ENCODE results near the gene MSL2. TPM values are rescaled to one million over a fixed set of nuclear protein-coding genes. Genes with fewer than 3 reads are reported as not detected.
"Not testable (repeated sequence)": the region's sequence is repeated elsewhere in the genome, so short reads cannot be mapped to it uniquely, and the experiment has no call there.

The MSL2 gene, protein sequence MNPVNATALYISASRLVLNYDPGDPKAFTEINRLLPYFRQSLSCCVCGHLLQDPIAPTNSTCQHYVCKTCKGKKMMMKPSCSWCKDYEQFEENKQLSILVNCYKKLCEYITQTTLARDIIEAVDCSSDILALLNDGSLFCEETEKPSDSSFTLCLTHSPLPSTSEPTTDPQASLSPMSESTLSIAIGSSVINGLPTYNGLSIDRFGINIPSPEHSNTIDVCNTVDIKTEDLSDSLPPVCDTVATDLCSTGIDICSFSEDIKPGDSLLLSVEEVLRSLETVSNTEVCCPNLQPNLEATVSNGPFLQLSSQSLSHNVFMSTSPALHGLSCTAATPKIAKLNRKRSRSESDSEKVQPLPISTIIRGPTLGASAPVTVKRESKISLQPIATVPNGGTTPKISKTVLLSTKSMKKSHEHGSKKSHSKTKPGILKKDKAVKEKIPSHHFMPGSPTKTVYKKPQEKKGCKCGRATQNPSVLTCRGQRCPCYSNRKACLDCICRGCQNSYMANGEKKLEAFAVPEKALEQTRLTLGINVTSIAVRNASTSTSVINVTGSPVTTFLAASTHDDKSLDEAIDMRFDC
- 10 to 100 TPM; 43.0 to 55.0 TPM for total RNA-seq

DNA sequence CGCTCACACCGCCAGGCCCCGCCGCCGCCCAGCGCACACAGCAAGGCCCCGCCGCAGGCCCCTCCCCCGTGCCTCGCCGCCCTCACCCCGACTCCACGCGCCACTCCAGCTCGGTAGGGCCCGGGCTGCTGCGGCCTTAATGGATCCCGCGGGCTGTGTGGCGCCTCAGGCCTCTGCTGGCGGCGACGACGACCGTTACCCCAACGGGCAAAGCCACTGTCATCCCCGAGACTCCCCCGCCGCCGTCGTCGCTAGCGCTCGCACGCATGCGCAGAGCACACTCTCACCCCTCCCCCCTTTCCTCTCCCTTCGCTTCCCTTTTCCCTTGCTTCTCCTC is at the start of gene MSL2:
Gene MSL2, minus strand, starts transcription at position 272 of the 337 bp plus-strand sequence. CDS start 1,222 bp downstream, outside the sequence.
- Mint-ChIP-seq H3K9me3 (no peaks in the 10 kb centered on the region), H3K36me3 (ENCODE audit: low read depth) (peaks cover 58% of the 10 kb centered on the region), H3K4me3 (peak within 1 kb of the TSS; percentile 94), H3K27me3 (no peaks in the 10 kb centered on the region), H3K4me1 (peaks cover 14% of the 10 kb centered on the region), H3K27ac (peak within 1 kb of the TSS; percentile 99)
- ATAC-seq (replicated peaks): peak; percentile 50

DNA sequence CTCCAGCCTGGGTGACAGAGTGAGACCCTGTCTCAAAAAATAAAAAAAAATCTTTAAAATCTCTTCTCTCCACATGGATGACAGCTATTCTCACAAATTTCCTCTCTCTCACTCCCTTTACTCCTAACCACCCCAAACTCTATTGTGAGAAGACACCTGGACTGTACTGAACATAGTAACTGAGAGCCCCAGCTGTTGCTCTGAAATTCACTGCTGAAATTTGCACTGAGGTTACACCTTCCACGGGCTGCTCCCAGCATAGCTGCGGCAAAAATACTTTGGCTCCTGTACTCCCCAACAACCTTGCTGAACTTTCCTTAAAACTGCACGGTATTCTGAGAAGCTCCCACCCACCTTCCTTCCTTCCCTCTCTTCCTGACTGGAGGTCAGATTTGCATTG is 49.6 kb upstream of the MSL2 start:
- Mint-ChIP-seq H3K27ac (no peak overlapping the region), H3K4me3 (no peak overlapping the region), H3K27me3 (peaks cover 7% of the 10 kb centered on the region), H3K36me3 (ENCODE audit: low read depth) (no peaks in the 10 kb centered on the region), H3K4me1 (peaks cover 8% of the 10 kb centered on the region), H3K9me3 (no peaks in the 10 kb centered on the region)
- no peak for ATAC-seq (replicated peaks)

DNA sequence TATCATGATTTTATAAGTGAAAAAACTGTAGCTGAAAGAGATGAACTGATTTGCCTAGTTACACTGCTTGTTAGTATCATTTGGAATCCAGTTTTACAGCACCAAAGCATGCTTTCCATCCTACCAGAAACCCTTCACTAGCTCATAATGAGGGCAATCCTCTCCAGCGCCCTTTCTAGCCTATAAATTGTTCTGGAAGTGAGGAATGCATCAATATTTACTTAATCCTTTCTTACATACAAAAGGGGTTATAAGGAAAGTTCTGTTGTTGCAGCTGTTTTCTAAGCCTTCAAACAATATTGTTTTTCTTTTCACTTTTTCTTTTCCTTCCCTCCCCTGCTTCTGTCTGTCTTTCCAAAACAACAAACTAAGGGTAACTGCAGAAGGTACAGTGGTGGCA is 43.0 kb upstream of the MSL2 start:
- Mint-ChIP-seq H3K36me3 (ENCODE audit: low read depth) (no peaks in the 10 kb centered on the region), H3K9me3 (no peaks in the 10 kb centered on the region), H3K27me3 (peaks cover 7% of the 10 kb centered on the region), H3K4me3 (no peak overlapping the region), H3K4me1 (no peaks in the 10 kb centered on the region), H3K27ac (no peak overlapping the region)
- no peak for ATAC-seq (replicated peaks)

DNA sequence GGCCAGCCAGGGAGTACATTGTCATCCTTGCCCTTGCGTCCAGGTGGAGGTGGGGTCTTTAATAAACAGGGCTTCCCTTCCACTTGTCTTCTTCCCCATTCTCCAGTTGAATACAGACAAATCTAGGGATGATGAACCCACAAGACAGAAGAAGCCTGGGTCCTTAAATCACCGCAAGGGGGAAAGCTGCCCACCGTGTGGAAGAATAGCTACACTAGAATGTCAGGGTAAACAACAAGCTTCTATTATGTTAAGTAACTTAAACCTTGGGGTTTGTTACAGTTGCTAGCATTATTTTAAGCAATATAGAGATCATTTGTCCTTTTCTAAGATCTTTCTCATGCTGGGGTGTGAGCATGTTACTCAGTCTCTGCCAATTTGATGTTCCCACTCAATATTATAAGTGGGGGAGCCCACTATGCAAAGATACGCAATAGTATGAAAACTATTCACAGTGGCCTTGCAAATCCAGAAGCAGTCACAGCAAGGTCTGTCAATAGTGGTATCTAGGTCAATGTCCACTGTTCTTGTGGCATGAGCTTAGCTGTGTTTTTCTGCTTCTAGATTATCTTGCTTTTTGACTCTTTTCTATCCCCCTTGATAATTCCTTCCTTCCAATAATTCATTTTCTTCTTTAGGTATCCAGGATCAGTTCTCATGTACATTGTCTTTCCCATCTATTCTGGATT is 42.0 kb upstream of the MSL2 start:
- no peak for ATAC-seq (replicated peaks)
- Mint-ChIP-seq H3K4me3 (no peak overlapping the region), H3K4me1 (no peaks in the 10 kb centered on the region), H3K27ac (no peak overlapping the region), H3K27me3 (peaks cover 7% of the 10 kb centered on the region), H3K36me3 (ENCODE audit: low read depth) (no peaks in the 10 kb centered on the region), H3K9me3 (no peaks in the 10 kb centered on the region)

DNA sequence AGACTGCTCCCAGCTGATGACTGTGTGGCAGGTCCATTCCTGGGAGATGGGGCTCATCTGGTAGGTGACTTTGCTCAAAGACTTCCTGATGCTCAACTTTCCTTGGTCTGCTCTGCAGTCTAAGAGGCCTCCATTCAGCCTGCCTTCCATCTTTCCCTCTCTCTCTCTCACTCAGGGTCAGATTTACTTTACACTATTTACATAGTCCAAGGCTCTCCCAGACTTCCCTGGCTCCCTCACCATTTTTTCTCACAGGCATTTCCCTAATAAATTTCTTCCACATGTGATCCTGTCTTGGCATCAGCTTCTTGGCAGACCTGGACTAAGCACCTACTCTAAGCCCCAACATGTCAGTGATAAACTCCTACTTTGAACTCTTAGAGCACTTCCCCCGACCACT is 41.0 kb upstream of the MSL2 start:
- ATAC-seq (replicated peaks): no peak
- no peaks in the 10 kb centered on the region for H3K36me3 Mint-ChIP-seq (ENCODE audit: low read depth)
- no peaks in the 10 kb centered on the region for H3K4me1 Mint-ChIP-seq
- no peaks in the 10 kb centered on the region for H3K9me3 Mint-ChIP-seq
- H3K27me3 Mint-ChIP-seq: peaks cover 7% of the 10 kb centered on the region
- H3K4me3 Mint-ChIP-seq: no peak overlapping the region
- no peak overlapping the region for H3K27ac Mint-ChIP-seq

DNA sequence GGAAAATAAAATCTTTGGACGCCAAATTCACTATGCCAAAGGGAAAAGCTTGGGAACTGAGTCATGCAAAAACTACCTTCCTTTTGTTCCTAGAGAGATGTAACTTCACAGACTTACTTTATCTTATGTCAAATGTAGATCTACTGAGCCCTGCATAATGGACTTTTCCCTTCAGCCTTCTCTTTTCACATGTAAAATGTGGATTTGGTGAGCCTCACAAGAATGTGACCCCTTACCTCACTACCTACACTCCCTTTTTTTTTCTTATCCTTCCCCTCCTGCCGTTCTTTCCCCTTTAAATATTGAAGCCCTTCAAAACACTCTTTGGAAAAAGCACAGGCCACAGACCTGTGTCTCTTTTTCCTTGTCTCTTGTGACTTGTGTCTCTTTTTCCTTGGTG is 40.0 kb upstream of the MSL2 start:
- Mint-ChIP-seq H3K9me3 (no peaks in the 10 kb centered on the region), H3K4me3 (no peak overlapping the region), H3K27ac (no peak overlapping the region), H3K27me3 (no peaks in the 10 kb centered on the region), H3K4me1 (no peaks in the 10 kb centered on the region), H3K36me3 (ENCODE audit: low read depth) (no peaks in the 10 kb centered on the region)
- ATAC-seq (replicated peaks): no peak

DNA sequence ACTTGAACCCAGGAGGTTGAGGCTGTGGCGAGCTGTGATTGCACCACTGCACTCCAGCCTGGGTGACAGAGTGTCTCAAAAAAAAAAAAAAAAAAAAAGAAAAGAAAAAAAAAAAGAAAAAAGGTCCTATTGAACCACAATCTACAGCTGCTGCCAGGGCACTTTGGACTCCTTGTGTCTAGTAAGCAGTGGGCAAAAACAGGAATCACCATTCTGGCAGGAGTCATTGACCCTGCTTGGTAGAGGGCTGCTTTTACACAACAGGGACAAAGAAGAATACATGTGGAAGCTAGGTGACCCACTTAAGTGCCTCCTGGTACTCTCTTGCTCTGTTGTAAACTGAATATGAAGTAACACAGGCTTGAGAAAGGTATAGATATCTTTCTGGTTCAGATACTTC is 39.4 kb upstream of the MSL2 start:
- Mint-ChIP-seq H3K27ac (no peak overlapping the region), H3K4me1 (no peaks in the 10 kb centered on the region), H3K36me3 (ENCODE audit: low read depth) (no peaks in the 10 kb centered on the region), H3K9me3 (no peaks in the 10 kb centered on the region), H3K27me3 (no peaks in the 10 kb centered on the region), H3K4me3 (no peak overlapping the region)
- no peak for ATAC-seq (replicated peaks)

DNA sequence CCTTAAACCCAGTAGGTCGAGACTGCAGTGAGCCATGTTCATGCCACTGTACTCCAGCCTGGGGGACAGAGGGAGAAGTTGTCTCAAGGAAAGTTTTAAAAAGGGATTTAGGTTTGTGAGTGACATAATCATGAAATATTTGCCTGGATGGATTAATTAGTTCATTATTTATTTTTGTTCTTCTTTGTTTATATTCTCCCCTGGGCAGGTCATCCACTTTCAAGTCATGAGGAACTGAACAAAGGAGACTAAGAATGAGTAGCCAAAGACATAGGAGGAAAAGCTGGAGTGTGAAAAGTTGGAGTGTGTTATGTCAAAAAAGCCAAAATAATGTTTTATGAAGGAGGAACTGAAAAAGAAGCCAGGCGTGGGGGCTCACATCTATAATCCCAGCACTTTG is 36.3 kb upstream of the MSL2 start:
- Mint-ChIP-seq H3K27ac (no peak overlapping the region), H3K4me3 (no peak overlapping the region), H3K9me3 (no peaks in the 10 kb centered on the region), H3K36me3 (ENCODE audit: low read depth) (no peaks in the 10 kb centered on the region), H3K4me1 (no peaks in the 10 kb centered on the region), H3K27me3 (no peaks in the 10 kb centered on the region)
- ATAC-seq (replicated peaks): no peak

DNA sequence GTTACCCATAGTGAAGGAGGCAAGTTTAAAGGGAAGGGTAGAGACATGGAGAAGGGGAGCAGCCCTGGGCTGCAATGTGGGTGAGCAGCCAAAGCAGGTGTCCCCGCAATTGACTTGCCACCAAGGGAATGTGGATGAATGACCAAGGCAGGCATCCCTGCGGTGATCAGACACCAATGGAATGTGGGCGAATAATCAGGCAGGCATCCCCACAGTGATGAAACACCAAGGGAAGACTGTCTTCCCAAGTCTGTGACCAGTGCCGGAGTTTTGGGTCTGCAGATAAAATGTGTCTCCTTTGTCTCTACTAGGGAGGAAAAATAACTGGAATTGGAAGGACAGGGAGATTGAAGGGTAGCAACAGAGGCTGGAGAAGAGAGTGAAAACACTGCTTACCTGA is 26.6 kb upstream of the MSL2 start:
- not testable (repeated sequence) for H3K27ac Mint-ChIP-seq; H3K4me3 Mint-ChIP-seq; H3K9me3 Mint-ChIP-seq; H3K36me3 Mint-ChIP-seq (ENCODE audit: low read depth); H3K4me1 Mint-ChIP-seq; ATAC-seq (replicated peaks)
- H3K27me3 Mint-ChIP-seq: peaks cover 17% of the 10 kb centered on the region

DNA sequence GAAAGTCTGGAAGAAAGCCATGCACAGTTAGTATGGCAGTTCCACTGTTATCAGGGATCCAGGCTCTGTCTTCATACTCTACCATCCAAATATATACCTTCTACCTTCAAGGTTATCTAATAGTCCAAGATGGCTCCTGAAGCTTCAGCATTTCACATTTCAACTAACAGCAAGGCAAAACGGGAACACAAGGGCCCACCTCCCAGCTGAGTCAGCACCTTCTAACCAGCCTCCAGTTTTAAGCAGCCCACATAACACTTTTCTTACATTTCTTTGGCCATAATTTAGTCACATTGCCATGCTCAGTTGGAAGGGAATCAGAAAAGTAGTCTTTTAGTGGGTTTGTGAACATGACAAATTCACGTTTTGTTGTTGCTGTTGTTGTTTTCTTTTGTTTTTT is 15.4 kb upstream of the MSL2 start:
- no peaks in the 10 kb centered on the region for H3K36me3 Mint-ChIP-seq (ENCODE audit: low read depth)
- no peak overlapping the region for H3K4me3 Mint-ChIP-seq
- peaks cover 3% of the 10 kb centered on the region for H3K4me1 Mint-ChIP-seq
- no peak overlapping the region for H3K27ac Mint-ChIP-seq
- ATAC-seq (replicated peaks): no peak
- H3K27me3 Mint-ChIP-seq: peaks cover 25% of the 10 kb centered on the region
- H3K9me3 Mint-ChIP-seq: no peaks in the 10 kb centered on the region

DNA sequence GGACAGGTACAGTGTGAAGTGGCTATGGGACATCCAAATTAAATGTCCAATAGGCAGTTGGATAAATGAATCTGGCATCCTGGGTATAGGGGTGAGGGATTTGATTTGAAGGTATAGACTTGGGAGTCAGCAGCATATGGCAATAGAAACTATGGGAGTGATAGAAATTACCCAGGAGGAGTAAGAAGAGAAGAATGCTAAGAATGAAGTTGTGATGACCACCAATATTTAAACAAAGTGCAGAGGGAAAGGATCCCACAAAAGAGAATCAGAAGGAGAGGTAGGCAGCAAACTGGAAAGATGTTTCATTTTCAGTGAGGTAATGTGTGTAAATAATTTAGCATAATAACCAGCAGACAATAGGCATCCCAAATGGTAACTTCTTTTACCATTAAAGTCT is 13.8 kb upstream of the MSL2 start:
- Mint-ChIP-seq H3K27ac (no peak overlapping the region), H3K4me3 (no peak overlapping the region), H3K27me3 (peaks cover 25% of the 10 kb centered on the region), H3K4me1 (peaks cover 3% of the 10 kb centered on the region), H3K9me3 (no peaks in the 10 kb centered on the region), H3K36me3 (ENCODE audit: low read depth) (no peaks in the 10 kb centered on the region)
- no peak for ATAC-seq (replicated peaks)

DNA sequence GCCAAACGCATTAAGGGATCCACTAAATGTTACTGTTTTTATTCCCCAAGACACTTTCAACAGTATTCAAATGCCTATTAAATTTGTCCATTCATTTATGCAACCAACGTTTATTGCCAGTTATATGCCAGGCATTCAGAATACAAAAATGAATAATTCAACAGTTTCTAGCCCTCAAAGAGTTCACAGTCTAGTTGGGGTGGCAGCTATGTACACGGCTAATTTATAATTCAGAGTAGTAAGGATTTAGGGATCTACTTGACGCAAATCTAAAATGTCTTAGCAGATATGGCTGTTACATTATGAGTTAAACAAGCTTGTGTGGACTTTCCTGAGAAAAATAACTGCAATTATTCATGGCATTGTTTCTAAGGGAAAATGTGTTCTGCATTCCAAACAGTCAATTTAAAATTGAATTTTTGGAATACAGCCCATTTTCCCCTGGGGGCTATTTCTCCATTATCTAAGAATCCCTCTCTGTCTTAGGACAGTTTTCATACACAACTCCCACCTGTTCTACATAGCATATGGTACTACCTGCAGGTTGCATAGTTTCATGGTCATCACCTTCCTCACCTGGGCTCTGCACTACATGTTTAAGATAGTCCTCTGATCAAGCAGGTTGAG is 11.5 kb upstream of the MSL2 start:
- Mint-ChIP-seq H3K4me1 (no peaks in the 10 kb centered on the region), H3K4me3 (no peak overlapping the region), H3K27me3 (peaks cover 23% of the 10 kb centered on the region), H3K36me3 (ENCODE audit: low read depth) (no peaks in the 10 kb centered on the region), H3K27ac (no peak overlapping the region), H3K9me3 (no peaks in the 10 kb centered on the region)
- no peak for ATAC-seq (replicated peaks)

DNA sequence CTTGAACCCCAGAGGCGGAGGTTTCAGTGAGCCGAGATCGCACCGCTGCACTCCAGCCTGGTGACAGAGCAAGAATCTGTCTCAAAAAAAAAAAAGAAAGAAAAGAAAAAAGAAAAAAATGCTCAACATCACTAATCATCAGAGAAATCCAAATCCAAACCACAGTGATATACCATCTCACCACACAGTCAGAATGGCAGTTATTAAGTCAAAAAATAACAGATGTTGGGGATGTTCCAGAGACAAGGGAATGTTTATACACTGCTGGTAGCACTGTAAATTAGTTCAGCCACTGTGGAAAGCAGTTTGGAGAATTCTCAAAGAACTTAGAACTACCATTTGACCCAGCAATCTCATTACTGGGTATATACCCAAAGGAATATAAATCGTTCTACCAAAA is 3.1 kb upstream of the MSL2 start:
- H3K36me3 Mint-ChIP-seq (ENCODE audit: low read depth): peaks cover 26% of the 10 kb centered on the region
- not testable (repeated sequence) for H3K9me3 Mint-ChIP-seq; H3K4me3 Mint-ChIP-seq; H3K27me3 Mint-ChIP-seq; H3K27ac Mint-ChIP-seq; ATAC-seq (replicated peaks); H3K4me1 Mint-ChIP-seq

DNA sequence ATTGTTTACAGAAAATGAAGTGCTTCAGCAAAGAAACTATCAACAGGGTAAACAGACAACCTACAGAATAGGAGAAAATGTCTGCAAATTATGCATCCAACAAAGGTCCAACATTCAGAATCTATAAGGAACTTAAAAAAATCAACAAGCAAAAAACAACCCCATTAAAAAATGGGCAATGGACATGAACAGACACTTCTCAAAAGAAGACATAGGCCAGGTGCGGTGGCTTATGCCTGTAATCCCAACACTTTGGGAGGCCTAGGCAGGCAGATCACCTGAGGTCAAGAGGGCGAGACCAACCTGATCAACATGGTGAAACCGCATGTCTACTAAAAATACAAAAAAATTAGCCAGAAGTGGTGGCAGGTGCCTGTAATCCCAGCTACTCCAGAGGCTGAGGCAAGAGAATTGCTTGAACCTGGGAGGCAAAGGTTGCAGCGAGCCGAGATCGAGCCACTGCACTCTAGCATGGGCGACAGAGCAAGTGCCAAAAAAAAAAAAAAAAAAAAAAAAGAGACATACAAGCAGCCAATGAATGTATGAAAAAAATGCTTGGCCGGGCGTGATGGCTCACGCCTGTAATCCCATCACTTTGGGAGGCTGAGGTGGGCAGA is 2.4 kb upstream of the MSL2 start:
- H3K4me3 Mint-ChIP-seq: peak overlapping the region; percentile 94
- not testable (repeated sequence) for H3K27ac Mint-ChIP-seq; H3K4me1 Mint-ChIP-seq; H3K9me3 Mint-ChIP-seq; H3K27me3 Mint-ChIP-seq; ATAC-seq (replicated peaks)
- peaks cover 32% of the 10 kb centered on the region for H3K36me3 Mint-ChIP-seq (ENCODE audit: low read depth)

Data from activated T-helper 17 cell treated with anti-CD3 and anti-CD28 coated beads, Interleukin-2, amount 50 U/mL, for 72 hours (primary cell).